ENCODE measurements around the gene MACF1. TPM values are rescaled to one million over a fixed set of nuclear protein-coding genes. Genes with fewer than 3 reads are reported as not detected.

The MACF1 gene
- total and polyA plus RNA-seq, 2 of the 13 experiments (the other 11 are each of a cell fraction or from before 2014, with no cell fraction given), result 36.7 to 65.4 TPM

GRCh38 chr1:39378377-39378776, 173.9 kb downstream of the MACF1 start (continued):
- TF ChIP-seq THAP9 (CRISPR knock-in tag; IDR thresholded peaks at IDR 0.05; ENCODE audit: borderline replicate concordance) (no peak), ZNF414 (CRISPR knock-in tag; IDR thresholded peaks at IDR 0.05) (no peak), HOXA3 (CRISPR knock-in tag; IDR thresholded peaks at IDR 0.05) (peak; percentile 37; the same call in 1 of the 2 replicates), ZNF660 (CRISPR knock-in tag; IDR thresholded peaks at IDR 0.05; ENCODE audit: borderline replicate concordance, low read depth) (no peak), MIER2 (CRISPR knock-in tag; IDR thresholded peaks at IDR 0.05) (no peak), PAXIP1 (CRISPR knock-in tag; conservative IDR thresholded peaks at IDR 0.05) (0 out of 2 replicates have a peak, but pooled peaks have one; percentile 18), ZNF775 (CRISPR knock-in tag; IDR thresholded peaks at IDR 0.05; ENCODE audit: borderline replicate concordance) (no peak), SNAPC2 (CRISPR knock-in tag; IDR thresholded peaks at IDR 0.05) (no peak), MTF2 (CRISPR knock-in tag; IDR thresholded peaks at IDR 0.05; ENCODE audit: borderline replicate concordance) (no peak), ZNF768 (CRISPR knock-in tag; IDR thresholded peaks at IDR 0.05) (no peak), SNAPC4 (CRISPR knock-in tag; IDR thresholded peaks at IDR 0.05) (no peak), ZNF720 (CRISPR knock-in tag; IDR thresholded peaks at IDR 0.05) (no peak), THAP11 (CRISPR knock-in tag; IDR thresholded peaks at IDR 0.05) (peak; percentile 42; the same call in 1 of the 2 replicates), ZBTB1 (CRISPR knock-in tag; IDR thresholded peaks at IDR 0.05; ENCODE audit: borderline replicate concordance) (no peak), ZNF816 (CRISPR knock-in tag; IDR thresholded peaks at IDR 0.05; ENCODE audit: borderline replicate concordance) (no peak)

All from HepG2 (cell line).